ENCODE results near the gene IFITM1. TPM values are rescaled to one million over a fixed set of nuclear protein-coding genes. Genes with fewer than 3 reads are reported as not detected.

Gene IFITM1
- total and polyA plus RNA-seq, 8 donors: 7.0 to 224 (median 41.0) TPM

- no peaks in the 10 kb centered on the region for H3K36me3 ChIP-seq
- no peak overlapping the region for H3K4me3 ChIP-seq
- H3K27ac ChIP-seq: no peak overlapping the region
- 93 to 98% (median 96%) methylated on average over 2 of the region's 2 CpGs for WGBS, 5 donors
- H3K27me3 ChIP-seq: no peaks in the 10 kb centered on the region
- H3K9me3 ChIP-seq: no peaks in the 10 kb centered on the region
- peaks cover 0 to 24% (median 9%) of the 10 kb centered on the region in 4 donors for H3K4me1 ChIP-seq
- intact Hi-C loops (cut with DNase I; ENCODE audit: low total_unique reads): no loop called here
- no peak for DNase-seq
- TF ChIP-seq POLR2AphosphoS5 (IDR thresholded peaks at IDR 0.05) (no peak), EP300 (IDR thresholded peaks at IDR 0.05) (no peak)
Measured at GRCh38 chr11:339963-340362, 26.1 kb downstream of the IFITM1 start.

- intact Hi-C loops (cut with DNase I; ENCODE audit: low total_unique reads): no loop called here
- 62 to 85% (median 80%) methylated on average over 4 to 5 of the region's 5 CpGs for WGBS, 5 donors
- DNase-seq: no peak
- no peak overlapping the region for H3K27ac ChIP-seq
- H3K4me1 ChIP-seq: peaks cover 0 to 18% (median 8%) of the 10 kb centered on the region in 4 donors
- no peaks in the 10 kb centered on the region for H3K9me3 ChIP-seq
- no peaks in the 10 kb centered on the region for H3K36me3 ChIP-seq
- no peak for TF ChIP-seq POLR2A (IDR thresholded peaks at IDR 0.05)
- no peak for TF ChIP-seq POLR2AphosphoS5 (IDR thresholded peaks at IDR 0.05)
- TF ChIP-seq CTCF (IDR thresholded peaks at IDR 0.05): no peak
- TF ChIP-seq EP300 (IDR thresholded peaks at IDR 0.05): no peak
- no peak overlapping the region for H3K4me3 ChIP-seq
- no peaks in the 10 kb centered on the region for H3K27me3 ChIP-seq
Measured at GRCh38 chr11:340539-341512, 27.0 kb downstream of the IFITM1 start.

- no peak for TF ChIP-seq POLR2AphosphoS5 (IDR thresholded peaks at IDR 0.05)
- no peak for TF ChIP-seq POLR2A (IDR thresholded peaks at IDR 0.05)
- TF ChIP-seq EP300 (IDR thresholded peaks at IDR 0.05): no peak
- TF ChIP-seq CTCF (IDR thresholded peaks at IDR 0.05): no peak
Measured at GRCh38 chr11:342328-342727, 28.5 kb downstream of the IFITM1 start.

GRCh38 chr11:344836-345578 lies 31.2 kb downstream of the IFITM1 start:
- TF ChIP-seq CTCF (IDR thresholded peaks at IDR 0.05): no peak
- no peak for TF ChIP-seq POLR2AphosphoS5 (IDR thresholded peaks at IDR 0.05)
- 89 to 91% (median 90%) methylated on average over 11 of the region's 11 CpGs for WGBS, 5 donors
- Histone ChIP-seq H3K9me3 (no peaks in the 10 kb centered on the region), H3K27me3 (peaks cover 0 to 4% (median 0%) of the 10 kb centered on the region in 3 donors), H3K27ac (no peak overlapping the region), H3K36me3 (no peaks in the 10 kb centered on the region), H3K4me1 (peaks cover 0 to 4% (median 0%) of the 10 kb centered on the region in 4 donors), H3K4me3 (no peak overlapping the region)
- no peak for DNase-seq
- intact Hi-C loops (cut with DNase I; ENCODE audit: low total_unique reads): no loop called here

More at GRCh38 chr11:342328-342727, 28.5 kb downstream of the IFITM1 start:
- Histone ChIP-seq H3K27me3 (no peaks in the 10 kb centered on the region), H3K9me3 (no peaks in the 10 kb centered on the region), H3K4me3 (no peak overlapping the region), H3K4me1 (peaks cover 0 to 4% (median 0%) of the 10 kb centered on the region in 4 donors), H3K27ac (no peak overlapping the region), H3K36me3 (no peaks in the 10 kb centered on the region)
- intact Hi-C loops (cut with DNase I; ENCODE audit: low total_unique reads): no loop called here
- peak in 1 of 2 donors; percentile 6 for DNase-seq
- 73 to 80% (median 77%) methylated on average over 3 of the region's 3 CpGs for WGBS, 5 donors

Measured in stomach (tissue), 9 donors.